ENCODE measurements around the gene EIF1AY.

The EIF1AY gene, protein sequence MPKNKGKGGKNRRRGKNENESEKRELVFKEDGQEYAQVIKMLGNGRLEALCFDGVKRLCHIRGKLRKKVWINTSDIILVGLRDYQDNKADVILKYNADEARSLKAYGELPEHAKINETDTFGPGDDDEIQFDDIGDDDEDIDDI

DNA sequence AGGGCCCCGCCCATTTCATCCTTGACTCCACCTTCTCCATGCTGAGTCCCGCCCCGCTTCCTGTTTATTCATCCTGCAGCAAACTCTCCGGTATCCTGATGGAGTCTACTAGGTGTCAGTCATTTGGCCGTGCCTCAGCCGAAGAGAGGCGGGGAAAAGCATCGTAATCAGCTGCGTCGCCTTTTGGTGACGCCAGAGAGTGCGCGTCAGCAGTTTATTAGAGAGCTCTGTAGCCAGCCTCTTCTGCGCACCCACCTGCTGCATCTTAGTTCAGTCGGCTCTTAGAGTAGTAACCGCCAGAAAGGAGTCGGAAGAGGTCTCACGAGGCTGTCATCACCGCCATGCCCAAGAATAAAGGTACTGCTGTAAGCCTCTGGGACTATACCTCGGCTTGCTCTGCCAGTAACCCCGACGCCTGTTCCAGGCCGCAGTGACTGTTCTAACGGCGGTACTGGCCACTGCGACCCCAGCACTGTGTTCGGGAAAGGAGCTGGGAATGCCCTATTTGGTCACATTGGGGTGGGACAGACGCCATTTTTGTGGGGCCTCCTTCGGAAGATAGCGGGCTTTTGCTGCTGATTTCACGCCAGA lies at the start of gene EIF1AY:
TSS of gene EIF1AY (plus strand) at position 246 of the 591 bp plus-strand sequence. CDS start at position 342, 96 bp downstream.
- TF ChIP-seq FOXM1 (IDR thresholded peaks at IDR 0.05; ENCODE audit: borderline replicate concordance, low read depth): no peak
- no peak for TF ChIP-seq YY1 (IDR thresholded peaks at IDR 0.05; ENCODE audit: low read depth)
- TF ChIP-seq, protein P1, sequence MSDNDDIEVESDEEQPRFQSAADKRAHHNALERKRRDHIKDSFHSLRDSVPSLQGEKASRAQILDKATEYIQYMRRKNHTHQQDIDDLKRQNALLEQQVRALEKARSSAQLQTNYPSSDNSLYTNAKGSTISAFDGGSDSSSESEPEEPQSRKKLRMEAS (IDR thresholded peaks at IDR 0.05): no peak
- no peak for TF ChIP-seq CREB1 (IDR thresholded peaks at IDR 0.05; ENCODE audit: low read depth)
- no peak for TF ChIP-seq CEBPB (IDR thresholded peaks at IDR 0.05)
- TF ChIP-seq EGR1 (IDR thresholded peaks at IDR 0.05): no peak
- TF ChIP-seq TEAD4 (IDR thresholded peaks at IDR 0.05): no peak
- no peak for TF ChIP-seq TAF1 (IDR thresholded peaks at IDR 0.05; ENCODE audit: low read depth)
- no peak for TF ChIP-seq EP300 (IDR thresholded peaks at IDR 0.05; ENCODE audit: borderline replicate concordance)
- TF ChIP-seq TCF12 (IDR thresholded peaks at IDR 0.05; ENCODE audit: low read depth): no peak
- TF ChIP-seq NFIC (IDR thresholded peaks at IDR 0.05): no peak
- no peak for TF ChIP-seq RAD21 (IDR thresholded peaks at IDR 0.05; ENCODE audit: low read depth)
- TF ChIP-seq, protein P2, sequence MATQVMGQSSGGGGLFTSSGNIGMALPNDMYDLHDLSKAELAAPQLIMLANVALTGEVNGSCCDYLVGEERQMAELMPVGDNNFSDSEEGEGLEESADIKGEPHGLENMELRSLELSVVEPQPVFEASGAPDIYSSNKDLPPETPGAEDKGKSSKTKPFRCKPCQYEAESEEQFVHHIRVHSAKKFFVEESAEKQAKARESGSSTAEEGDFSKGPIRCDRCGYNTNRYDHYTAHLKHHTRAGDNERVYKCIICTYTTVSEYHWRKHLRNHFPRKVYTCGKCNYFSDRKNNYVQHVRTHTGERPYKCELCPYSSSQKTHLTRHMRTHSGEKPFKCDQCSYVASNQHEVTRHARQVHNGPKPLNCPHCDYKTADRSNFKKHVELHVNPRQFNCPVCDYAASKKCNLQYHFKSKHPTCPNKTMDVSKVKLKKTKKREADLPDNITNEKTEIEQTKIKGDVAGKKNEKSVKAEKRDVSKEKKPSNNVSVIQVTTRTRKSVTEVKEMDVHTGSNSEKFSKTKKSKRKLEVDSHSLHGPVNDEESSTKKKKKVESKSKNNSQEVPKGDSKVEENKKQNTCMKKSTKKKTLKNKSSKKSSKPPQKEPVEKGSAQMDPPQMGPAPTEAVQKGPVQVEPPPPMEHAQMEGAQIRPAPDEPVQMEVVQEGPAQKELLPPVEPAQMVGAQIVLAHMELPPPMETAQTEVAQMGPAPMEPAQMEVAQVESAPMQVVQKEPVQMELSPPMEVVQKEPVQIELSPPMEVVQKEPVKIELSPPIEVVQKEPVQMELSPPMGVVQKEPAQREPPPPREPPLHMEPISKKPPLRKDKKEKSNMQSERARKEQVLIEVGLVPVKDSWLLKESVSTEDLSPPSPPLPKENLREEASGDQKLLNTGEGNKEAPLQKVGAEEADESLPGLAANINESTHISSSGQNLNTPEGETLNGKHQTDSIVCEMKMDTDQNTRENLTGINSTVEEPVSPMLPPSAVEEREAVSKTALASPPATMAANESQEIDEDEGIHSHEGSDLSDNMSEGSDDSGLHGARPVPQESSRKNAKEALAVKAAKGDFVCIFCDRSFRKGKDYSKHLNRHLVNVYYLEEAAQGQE (IDR thresholded peaks at IDR 0.05; ENCODE audit: low read depth): no peak
- no peak for TF ChIP-seq ZBTB7A (IDR thresholded peaks at IDR 0.05; ENCODE audit: low read depth)
- TF ChIP-seq, protein P3, sequence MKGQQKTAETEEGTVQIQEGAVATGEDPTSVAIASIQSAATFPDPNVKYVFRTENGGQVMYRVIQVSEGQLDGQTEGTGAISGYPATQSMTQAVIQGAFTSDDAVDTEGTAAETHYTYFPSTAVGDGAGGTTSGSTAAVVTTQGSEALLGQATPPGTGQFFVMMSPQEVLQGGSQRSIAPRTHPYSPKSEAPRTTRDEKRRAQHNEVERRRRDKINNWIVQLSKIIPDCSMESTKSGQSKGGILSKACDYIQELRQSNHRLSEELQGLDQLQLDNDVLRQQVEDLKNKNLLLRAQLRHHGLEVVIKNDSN (IDR thresholded peaks at IDR 0.05): no peak

DNA sequence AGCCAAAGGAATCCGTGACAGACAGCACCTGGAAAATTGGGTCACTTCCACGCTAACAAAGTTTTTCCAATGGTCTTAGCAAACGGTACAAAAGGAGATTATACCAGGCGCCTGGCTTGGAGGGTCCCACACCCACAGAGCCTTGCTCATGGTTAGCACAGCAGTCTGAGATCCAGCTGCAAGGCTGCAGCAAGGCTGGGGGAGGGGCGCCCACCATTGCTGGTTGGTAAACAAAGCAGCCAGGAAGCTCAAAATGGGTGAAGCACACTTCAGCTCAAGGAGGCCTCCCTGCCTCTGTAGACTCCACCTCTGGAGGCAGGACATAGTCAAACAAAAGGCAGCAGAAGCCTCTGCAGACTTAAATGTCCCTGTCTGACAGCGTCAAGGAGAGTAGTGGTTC lies 47.1 kb upstream of the EIF1AY start:
- TF ChIP-seq ZBTB7A (IDR thresholded peaks at IDR 0.05; ENCODE audit: low read depth) (no peak), CEBPB (IDR thresholded peaks at IDR 0.05) (no peak)

DNA sequence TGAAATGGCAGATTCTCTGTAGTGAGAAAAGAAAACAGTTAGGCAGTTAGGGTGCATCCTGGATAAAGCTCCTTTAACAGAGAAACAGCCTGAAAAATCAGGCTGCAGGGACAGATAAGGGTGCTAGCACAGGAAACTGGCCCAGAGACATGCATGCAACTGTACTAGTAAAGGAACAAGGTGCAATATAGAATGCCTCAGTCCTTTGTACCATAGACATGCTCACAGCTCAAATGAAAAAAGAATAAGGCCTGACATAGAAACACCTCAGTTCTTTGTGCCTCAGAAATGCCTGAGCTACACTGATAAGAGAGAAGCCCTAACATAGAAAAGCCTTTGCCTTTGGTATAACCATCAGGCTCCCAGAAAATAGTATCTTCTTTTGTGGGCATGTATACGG lies 37.4 kb upstream of the EIF1AY start:
- no peak for TF ChIP-seq FOXM1 (IDR thresholded peaks at IDR 0.05; ENCODE audit: borderline replicate concordance, low read depth)
- no peak for TF ChIP-seq NFIC (IDR thresholded peaks at IDR 0.05)
- no peak for TF ChIP-seq EGR1 (IDR thresholded peaks at IDR 0.05)
- TF ChIP-seq RAD21 (IDR thresholded peaks at IDR 0.05; ENCODE audit: low read depth): no peak
- no peak for TF ChIP-seq EP300 (IDR thresholded peaks at IDR 0.05; ENCODE audit: borderline replicate concordance)
- TF ChIP-seq CREB1 (IDR thresholded peaks at IDR 0.05; ENCODE audit: low read depth): no peak
- no peak for TF ChIP-seq ZBTB7A (IDR thresholded peaks at IDR 0.05; ENCODE audit: low read depth)
- no peak for TF ChIP-seq TAF1 (IDR thresholded peaks at IDR 0.05; ENCODE audit: low read depth)
- no peak for TF ChIP-seq CEBPB (IDR thresholded peaks at IDR 0.05)
- TF ChIP-seq TEAD4 (IDR thresholded peaks at IDR 0.05): no peak
- TF ChIP-seq, protein P3 (IDR thresholded peaks at IDR 0.05): no peak
- no peak for TF ChIP-seq TCF12 (IDR thresholded peaks at IDR 0.05; ENCODE audit: low read depth)
- TF ChIP-seq YY1 (IDR thresholded peaks at IDR 0.05; ENCODE audit: low read depth): no peak
- TF ChIP-seq, protein P2 (IDR thresholded peaks at IDR 0.05; ENCODE audit: low read depth): no peak
- TF ChIP-seq, protein P1 (IDR thresholded peaks at IDR 0.05): no peak

DNA sequence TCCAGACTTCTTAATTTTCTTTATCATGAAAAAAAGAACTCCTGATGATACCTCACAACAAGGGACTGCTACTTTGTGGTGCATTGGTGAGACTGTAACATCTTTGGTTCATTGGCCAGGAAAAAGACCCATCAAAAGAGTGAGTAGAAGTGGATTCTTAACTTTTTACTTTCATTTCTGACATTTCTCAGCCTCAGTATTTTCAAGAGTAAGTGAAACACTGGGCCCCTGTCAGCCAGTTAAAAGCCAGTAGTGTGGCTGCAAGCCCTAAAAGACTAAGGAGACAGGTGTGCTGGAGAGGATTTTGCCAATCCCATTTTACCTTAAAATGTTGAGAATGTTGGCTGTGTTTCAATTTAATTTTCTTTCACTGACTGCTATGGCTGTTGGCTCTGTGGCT lies 36.6 kb upstream of the EIF1AY start:
- TF ChIP-seq EGR1 (IDR thresholded peaks at IDR 0.05) (no peak), FOXM1 (IDR thresholded peaks at IDR 0.05; ENCODE audit: borderline replicate concordance, low read depth) (no peak), EP300 (IDR thresholded peaks at IDR 0.05; ENCODE audit: borderline replicate concordance) (no peak), NFIC (IDR thresholded peaks at IDR 0.05) (no peak), RAD21 (IDR thresholded peaks at IDR 0.05; ENCODE audit: low read depth) (no peak), CEBPB (IDR thresholded peaks at IDR 0.05) (no peak), ZBTB7A (IDR thresholded peaks at IDR 0.05; ENCODE audit: low read depth) (no peak), CREB1 (IDR thresholded peaks at IDR 0.05; ENCODE audit: low read depth) (no peak), YY1 (IDR thresholded peaks at IDR 0.05; ENCODE audit: low read depth) (no peak), TEAD4 (IDR thresholded peaks at IDR 0.05) (no peak), TAF1 (IDR thresholded peaks at IDR 0.05; ENCODE audit: low read depth) (no peak), TCF12 (IDR thresholded peaks at IDR 0.05; ENCODE audit: low read depth) (no peak)
- TF ChIP-seq, protein P3 (IDR thresholded peaks at IDR 0.05): no peak
- TF ChIP-seq, protein P2 (IDR thresholded peaks at IDR 0.05; ENCODE audit: low read depth): no peak
- TF ChIP-seq, protein P1 (IDR thresholded peaks at IDR 0.05): no peak
